T-helper 17 cell (primary cell): Measurements from ENCODE around the gene MRPL45. TPM values are rescaled to one million over a fixed set of nuclear protein-coding genes. Genes with fewer than 3 reads are reported as not detected.

Source experiments
- ATAC-seq: fragments of 150-1000 bp; cut with Tn5 transposase; 2 replicates; pipeline ENCODE4 v1.10.0; 2021; ENCODE audit warnings: mild to moderate bottlenecking, moderate library complexity
- DNase-seq, 3 donors: peaks; one replicate each; pipeline versions ENCODE4 v3.0.0 to v3.0.0-alpha.2; 2020 to 2021
- H3K9me3 ChIP-seq: one replicate; pipeline ENCODE4 v1.7.0; 2013; ENCODE audit warnings: low read length, mild to moderate bottlenecking; ENCODE audit not compliant: control insufficient read depth, poor library complexity, severe bottlenecking
- H3K27ac Mint-ChIP-seq: one replicate; pipeline ENCODE4 v1.8.0; 2022; ENCODE audit warnings: mild to moderate bottlenecking, moderate library complexity, mixed read lengths
- H3K27me3 Mint-ChIP-seq: one replicate; pipeline ENCODE4 v1.8.0; 2022; ENCODE audit warnings: mixed read lengths
- H3K36me3 Mint-ChIP-seq: one replicate; pipeline ENCODE4 v1.8.0; 2022; ENCODE audit warnings: low read depth, mixed read lengths
- H3K4me1 Mint-ChIP-seq: one replicate; pipeline ENCODE4 v1.8.0; 2022; ENCODE audit warnings: mild to moderate bottlenecking, mixed read lengths
- H3K4me3 Mint-ChIP-seq: one replicate; pipeline ENCODE4 v1.8.0; 2022; ENCODE audit warnings: mild to moderate bottlenecking, moderate library complexity, mixed read lengths
- total RNA-seq, 4 donors: library from RNA in 2 of 4; stranded (reverse) in 2 of 4; gene quantifications; one replicate each; pipeline ENCODE4 v1.2.3 and lab custom pipeline; 2022 to 2026

The MRPL45 gene
- total RNA-seq, 2 donors from 2014 or later: 17.4 to 17.7 TPM

DNA sequence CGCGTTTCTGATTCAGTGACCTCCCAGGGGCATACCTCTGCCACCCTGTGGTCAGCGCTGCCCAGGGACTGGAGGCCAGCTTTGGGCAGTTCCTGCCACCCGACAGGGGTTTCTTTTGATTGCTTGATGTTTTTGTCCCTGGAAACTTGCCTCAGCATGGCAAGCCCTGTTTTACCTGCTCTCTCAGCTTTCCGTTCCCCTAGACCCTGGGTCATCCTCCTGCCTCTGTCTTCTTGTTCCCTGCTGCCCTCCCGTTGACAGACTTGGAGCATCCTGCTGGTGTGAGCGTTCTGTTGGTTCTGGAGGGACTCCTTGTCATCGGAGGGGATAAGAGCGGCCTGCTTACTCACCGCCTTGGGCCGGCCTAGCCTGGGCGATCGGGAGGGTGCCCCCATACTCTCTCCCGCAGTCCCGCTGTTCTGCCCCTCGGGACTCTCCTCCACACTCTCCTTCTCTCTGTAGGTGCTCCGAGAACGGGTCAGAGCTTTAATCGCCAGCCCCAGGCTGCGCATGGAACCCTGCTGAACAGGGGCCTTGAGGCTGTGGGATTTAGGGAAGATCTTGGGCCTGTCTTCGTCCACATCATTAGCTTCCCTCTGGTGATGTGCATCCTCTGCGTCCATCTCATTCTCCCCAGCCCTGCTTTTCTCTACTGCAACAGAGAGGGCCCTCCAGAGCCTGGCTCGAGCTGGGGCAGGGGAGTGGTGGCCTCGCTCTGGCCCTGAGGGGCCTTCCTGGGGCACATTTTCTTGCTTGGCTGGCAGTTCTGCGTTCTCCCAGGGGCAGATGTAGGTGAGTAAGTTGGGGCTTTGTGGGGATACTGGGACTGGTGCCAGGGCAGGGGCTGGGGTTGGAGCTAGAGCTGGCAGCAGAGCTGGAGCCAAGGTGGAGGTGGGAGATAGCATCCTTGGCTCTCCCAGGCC lies 33.1 kb downstream of the MRPL45 start:
- Mint-ChIP-seq H3K27me3 (peaks cover 51% of the 10 kb centered on the region), H3K36me3 (peaks cover 7% of the 10 kb centered on the region), H3K4me3 (no peak overlapping the region), H3K27ac (no peak overlapping the region), H3K4me1 (peaks cover 11% of the 10 kb centered on the region)
- H3K9me3 ChIP-seq: no peaks in the 10 kb centered on the region
- no peak for DNase-seq
- no peak for ATAC-seq

DNA sequence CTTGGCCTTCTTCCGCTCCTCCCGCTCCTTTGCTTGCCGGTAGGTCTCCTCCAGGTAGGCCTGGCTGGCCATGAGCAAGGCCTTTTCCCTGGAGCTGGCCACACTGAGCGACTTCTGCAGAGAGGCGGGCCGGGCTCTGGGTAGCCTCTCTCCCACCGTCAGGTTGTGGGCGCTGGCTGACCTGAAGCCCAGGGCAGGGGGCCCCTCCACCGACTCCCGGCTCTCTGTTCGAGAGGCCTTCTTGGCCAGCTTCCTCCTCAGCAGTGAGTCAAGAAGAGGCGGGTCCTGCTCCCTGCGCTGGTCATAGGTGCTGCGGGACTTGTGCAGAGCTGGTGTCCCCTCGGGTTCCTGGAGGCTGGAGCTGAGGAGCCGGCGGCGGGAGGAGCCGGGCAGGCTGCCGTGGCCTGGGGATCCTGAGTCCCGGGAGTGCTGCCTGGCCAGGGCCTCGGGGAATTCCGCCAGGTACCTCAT lies 34.0 kb downstream of the MRPL45 start:
- DNase-seq (no peak), ATAC-seq (no peak)
- Mint-ChIP-seq H3K27me3 (peaks cover 51% of the 10 kb centered on the region), H3K27ac (no peak overlapping the region), H3K36me3 (peaks cover 7% of the 10 kb centered on the region), H3K4me3 (no peak overlapping the region), H3K4me1 (peaks cover 9% of the 10 kb centered on the region)
- H3K9me3 ChIP-seq: no peaks in the 10 kb centered on the region

DNA sequence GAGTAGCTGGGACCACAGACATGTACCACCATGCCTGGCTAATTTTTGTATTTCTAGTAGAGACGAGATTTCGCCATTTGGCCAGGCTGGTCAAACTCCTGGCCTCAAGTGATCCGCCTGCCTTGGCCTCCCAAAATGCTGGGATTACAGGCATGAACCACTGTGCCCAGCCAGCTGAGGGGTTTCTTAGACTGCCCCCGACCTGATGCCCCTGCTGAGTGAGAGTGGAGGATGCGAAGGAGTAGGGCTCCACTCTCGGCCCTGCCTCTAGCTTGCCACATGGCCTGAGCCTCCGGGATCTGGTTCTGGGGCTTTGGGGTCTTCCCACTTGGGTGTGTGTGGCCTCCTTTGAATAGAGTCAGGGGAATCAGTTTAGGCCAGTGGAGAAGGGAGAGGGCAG lies 35.8 kb downstream of the MRPL45 start:
- no peak overlapping the region for H3K27ac Mint-ChIP-seq
- H3K27me3 Mint-ChIP-seq: peaks cover 51% of the 10 kb centered on the region
- DNase-seq: no peak
- ATAC-seq: no peak
- H3K36me3 Mint-ChIP-seq: peaks cover 7% of the 10 kb centered on the region
- H3K9me3 ChIP-seq: no peaks in the 10 kb centered on the region
- H3K4me3 Mint-ChIP-seq: no peak overlapping the region
- H3K4me1 Mint-ChIP-seq: peaks cover 5% of the 10 kb centered on the region

DNA sequence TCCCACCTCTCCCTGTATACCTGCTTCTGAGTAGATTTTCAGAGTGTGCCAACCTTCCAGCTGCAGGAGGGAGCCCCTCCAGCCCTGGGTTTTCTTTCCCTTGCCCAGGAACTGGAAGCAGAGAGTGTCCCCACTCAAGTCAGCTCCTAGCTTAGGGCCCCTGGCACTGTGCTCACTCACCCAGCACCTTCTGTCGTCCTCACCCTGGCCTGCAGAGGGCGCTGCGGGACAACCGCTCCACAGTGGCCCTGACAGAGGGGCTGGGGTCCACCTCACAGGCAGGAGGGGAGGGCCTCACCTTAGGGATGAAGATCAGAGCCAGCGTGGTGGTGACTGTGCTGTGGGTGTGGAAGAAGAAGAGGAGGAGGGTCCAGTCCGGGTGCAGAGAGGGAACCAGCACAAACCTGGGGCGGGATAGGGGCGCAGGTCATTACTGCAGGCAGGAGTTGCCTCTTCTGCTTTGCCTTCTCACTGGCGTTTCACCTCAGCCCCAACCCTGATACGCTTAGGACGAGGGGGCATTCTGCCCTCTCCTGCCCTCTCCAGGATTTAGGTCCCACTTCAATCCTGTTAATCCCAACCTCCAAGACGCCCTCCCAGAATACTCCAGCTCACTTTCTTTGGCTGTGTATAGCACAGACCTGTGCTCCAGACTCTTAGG lies 36.8 kb downstream of the MRPL45 start:
- H3K27ac Mint-ChIP-seq: no peak overlapping the region
- ATAC-seq: no peak
- DNase-seq: peak in 1 of 3 donors; percentile 20
- peaks cover 2% of the 10 kb centered on the region for H3K4me1 Mint-ChIP-seq
- H3K4me3 Mint-ChIP-seq: no peak overlapping the region
- no peaks in the 10 kb centered on the region for H3K9me3 ChIP-seq
- peaks cover 45% of the 10 kb centered on the region for H3K27me3 Mint-ChIP-seq
- H3K36me3 Mint-ChIP-seq: peaks cover 7% of the 10 kb centered on the region

DNA sequence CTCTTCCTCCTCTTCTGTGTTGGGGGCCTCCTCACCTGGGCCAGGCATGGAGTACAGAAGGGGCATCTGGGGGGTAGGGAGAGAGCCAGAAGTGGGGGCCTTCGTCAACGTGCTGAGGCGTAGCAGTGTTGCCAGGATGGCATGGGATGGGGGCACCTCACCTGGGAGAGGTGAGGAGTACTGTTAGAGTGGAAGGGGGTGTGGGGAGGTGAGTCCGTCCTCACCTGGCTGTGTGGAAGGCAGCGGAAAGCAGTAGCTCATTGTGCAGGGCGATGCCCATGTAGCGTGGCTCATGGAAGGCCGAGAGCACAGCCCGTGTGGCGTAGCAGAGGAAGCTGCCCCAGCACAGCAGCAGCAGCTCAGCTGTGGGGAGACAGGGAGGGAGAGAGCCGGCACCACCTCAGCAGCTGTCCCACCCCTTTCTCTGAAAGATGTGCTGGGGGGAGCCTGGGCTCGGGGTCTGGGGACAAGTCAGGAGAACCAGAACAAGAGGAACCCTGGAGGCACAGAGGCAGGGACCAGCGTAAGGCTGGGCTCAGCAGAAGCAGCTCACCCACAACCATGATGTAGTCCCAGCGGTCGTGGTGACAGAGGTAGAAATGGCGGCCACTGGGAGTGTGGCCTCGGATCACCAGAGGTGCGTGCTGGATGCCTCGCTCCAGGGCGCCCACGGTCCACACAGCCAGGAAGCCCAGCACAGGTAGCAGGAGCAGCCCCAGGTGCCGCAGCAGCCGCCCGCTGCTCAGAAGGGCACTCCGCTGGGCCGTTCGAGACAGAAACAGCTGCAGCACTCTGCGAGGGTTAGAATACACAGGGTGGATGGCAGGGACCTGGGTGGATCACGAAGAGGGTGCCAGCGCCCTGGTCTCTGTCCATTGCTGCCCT lies 37.8 kb downstream of the MRPL45 start:
- no peaks in the 10 kb centered on the region for H3K9me3 ChIP-seq
- no peak for ATAC-seq
- Mint-ChIP-seq H3K27ac (no peak overlapping the region), H3K4me1 (peaks cover 2% of the 10 kb centered on the region), H3K4me3 (no peak overlapping the region), H3K36me3 (peaks cover 7% of the 10 kb centered on the region), H3K27me3 (peaks cover 36% of the 10 kb centered on the region)
- DNase-seq: no peak

DNA sequence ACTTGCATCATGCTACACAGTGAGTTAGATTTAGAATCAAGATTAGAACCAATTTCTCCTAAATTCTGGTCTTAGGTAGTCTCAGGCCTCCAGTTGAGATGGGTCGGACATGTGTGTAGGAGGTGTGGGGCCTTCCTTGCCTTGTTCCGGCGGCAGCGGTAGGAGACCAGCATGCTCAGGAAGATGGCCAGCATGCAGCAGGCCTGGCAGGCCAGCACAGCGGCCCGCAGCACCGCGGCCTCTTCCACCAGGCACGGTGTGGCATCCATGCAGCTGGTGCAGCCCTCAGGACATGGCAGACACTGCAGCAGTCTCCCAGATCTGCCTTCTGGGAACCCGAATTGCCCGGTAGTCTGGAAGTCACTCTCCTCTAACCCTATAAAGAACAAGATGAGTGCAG lies 39.9 kb downstream of the MRPL45 start:
- Mint-ChIP-seq H3K27ac (no peak overlapping the region), H3K4me1 (no peaks in the 10 kb centered on the region), H3K4me3 (no peak overlapping the region), H3K36me3 (peaks cover 7% of the 10 kb centered on the region), H3K27me3 (peaks cover 29% of the 10 kb centered on the region)
- no peaks in the 10 kb centered on the region for H3K9me3 ChIP-seq
- ATAC-seq: no peak
- no peak for DNase-seq

DNA sequence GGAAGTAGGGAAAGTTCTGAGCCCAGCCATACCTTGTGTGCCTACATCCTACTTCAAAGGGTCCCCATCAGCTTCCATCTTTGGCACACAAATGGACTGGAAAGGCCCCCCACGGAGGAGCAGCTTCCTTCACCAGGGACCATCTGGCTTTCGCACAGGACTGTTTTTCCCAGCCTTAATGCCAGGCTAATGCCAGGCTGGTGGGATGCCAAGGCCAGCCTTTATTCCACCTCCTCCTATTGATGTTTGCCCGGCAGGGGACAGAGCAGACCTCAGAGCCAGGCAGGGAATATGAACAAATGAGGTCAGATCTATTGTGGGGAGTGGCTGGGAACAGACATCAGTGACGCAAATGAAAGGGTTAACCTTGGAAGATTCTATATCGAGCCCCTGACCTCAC lies 41.1 kb downstream of the MRPL45 start:
- H3K27me3 Mint-ChIP-seq: peaks cover 29% of the 10 kb centered on the region
- no peak overlapping the region for H3K4me3 Mint-ChIP-seq
- ATAC-seq: no peak

DNA sequence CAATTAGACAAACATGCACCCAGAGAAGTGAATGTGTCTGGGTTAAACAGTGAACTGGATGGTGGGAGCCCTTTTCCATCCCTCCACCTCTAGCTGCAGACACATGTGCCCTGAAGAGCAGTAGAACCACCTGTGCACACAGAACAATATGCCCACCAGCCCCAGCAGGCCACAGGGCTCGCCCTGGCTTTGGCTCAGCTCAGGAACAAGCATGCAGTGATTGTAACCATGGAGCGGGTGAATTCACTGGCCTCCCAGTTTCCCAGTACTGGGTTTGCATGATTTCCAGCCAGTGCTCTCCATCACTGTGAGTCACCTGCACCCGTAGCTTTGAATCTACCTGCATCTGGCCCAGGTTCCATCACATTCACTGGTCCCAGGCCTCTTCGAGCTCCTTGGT lies 41.6 kb downstream of the MRPL45 start:
- H3K4me3 Mint-ChIP-seq: no peak overlapping the region
- no peak for ATAC-seq
- peaks cover 5% of the 10 kb centered on the region for H3K36me3 Mint-ChIP-seq
- no peak overlapping the region for H3K27ac Mint-ChIP-seq
- H3K4me1 Mint-ChIP-seq: no peaks in the 10 kb centered on the region
- no peaks in the 10 kb centered on the region for H3K9me3 ChIP-seq
- peaks cover 29% of the 10 kb centered on the region for H3K27me3 Mint-ChIP-seq
- no peak for DNase-seq

More for the DNA sequence above, 41.1 kb downstream of the MRPL45 start:
- DNase-seq: no peak
- H3K9me3 ChIP-seq: no peaks in the 10 kb centered on the region
- H3K36me3 Mint-ChIP-seq: peaks cover 7% of the 10 kb centered on the region
- H3K27ac Mint-ChIP-seq: no peak overlapping the region
- no peaks in the 10 kb centered on the region for H3K4me1 Mint-ChIP-seq

DNA sequence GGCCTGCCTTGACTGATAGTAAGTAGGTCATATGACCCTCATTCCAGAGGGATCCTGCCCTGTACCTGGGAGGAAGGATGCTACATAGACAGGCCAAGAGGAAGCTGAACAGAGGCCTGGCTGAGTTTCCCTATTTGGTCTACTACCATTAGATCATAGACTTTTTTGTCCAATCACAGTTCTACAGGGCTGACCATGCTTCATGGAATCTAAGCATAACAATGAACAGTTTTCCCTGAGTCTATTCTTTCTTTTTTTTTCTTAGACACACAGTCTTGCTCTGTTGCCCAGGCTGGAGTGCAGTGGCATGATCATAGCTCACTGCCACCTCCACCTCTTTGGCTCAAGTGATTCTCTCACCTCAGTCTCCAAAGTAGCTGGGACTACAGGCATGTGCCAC lies 42.9 kb downstream of the MRPL45 start:
- no peak overlapping the region for H3K27ac Mint-ChIP-seq
- no peak overlapping the region for H3K4me3 Mint-ChIP-seq
- ATAC-seq (no peak), DNase-seq (no peak)
- no peaks in the 10 kb centered on the region for H3K9me3 ChIP-seq
- peaks cover 3% of the 10 kb centered on the region for H3K36me3 Mint-ChIP-seq
- no peaks in the 10 kb centered on the region for H3K4me1 Mint-ChIP-seq
- peaks cover 33% of the 10 kb centered on the region for H3K27me3 Mint-ChIP-seq

DNA sequence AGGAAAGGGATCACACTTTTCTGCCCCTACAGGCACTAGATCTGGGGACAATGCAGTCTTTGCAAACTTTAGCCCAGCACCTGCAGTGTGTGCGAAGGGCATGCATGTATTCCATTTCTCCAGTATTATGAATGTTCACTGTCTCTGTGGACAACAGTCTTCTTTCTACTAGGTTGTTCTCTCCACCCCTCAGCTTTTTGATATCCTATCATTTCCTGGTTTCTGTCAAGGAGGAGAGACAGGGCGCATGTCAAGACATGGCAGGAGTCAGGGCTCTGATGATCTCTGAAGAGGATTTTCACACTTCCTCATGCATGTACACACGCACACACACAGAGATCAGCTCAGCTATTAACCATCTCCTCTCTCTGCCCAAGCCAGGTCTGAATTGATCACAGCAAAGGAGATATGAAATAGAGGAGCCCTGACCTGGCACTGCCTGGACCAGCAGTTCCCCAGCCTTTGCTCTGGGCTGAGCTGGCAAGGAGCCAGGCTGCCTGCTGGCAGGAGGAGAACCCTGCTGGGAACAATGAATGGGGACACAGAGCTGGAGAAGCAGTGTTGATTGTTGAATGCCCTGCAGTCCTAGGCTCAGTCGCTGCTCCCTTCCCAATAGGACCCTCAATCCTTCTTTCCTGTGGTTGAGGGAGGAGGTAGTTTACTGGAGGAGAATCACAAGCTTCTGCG lies 44.2 kb downstream of the MRPL45 start:
- no peak for ATAC-seq
- H3K9me3 ChIP-seq: no peaks in the 10 kb centered on the region
- Mint-ChIP-seq H3K4me3 (no peak overlapping the region), H3K4me1 (no peaks in the 10 kb centered on the region), H3K27ac (no peak overlapping the region), H3K36me3 (peaks cover 3% of the 10 kb centered on the region), H3K27me3 (peaks cover 40% of the 10 kb centered on the region)
- no peak for DNase-seq

DNA sequence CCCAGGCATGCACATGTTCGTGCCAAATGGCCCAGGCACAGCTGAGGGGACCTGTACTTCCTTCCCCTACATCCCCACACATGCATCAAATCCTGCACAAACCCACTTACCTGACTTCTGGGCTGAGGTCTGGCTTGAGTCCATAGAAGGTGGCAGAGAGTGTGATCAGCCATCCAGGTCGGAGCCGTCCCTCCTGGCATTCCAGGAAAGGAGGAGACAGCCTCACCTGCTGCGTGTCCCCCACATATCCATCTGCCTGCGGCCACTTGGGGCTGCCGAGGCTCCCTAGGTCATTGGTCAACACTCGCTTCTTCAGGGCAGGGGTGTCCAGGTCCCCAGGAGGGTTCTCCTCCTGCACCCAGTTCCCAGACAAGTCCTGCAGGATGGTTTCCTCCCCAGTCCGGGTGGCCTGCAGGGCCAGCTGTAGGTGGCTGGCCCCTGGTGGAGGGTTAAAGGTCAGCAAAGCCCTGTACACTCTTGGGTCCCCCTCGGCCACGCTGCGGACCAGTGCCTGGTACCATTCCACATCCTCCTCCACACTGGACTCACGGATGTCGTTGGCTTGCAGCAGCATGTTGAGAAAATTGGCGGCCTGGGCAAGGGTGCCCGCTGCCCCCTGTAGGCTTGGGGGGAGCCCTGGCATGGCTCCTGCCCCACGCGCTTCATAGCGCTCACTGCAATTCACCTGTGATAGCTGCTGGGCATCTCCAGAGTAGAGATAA lies 46.1 kb downstream of the MRPL45 start:
- no peak for ATAC-seq
- Mint-ChIP-seq H3K36me3 (peaks cover 3% of the 10 kb centered on the region), H3K4me3 (no peak overlapping the region), H3K27ac (no peak overlapping the region), H3K4me1 (no peaks in the 10 kb centered on the region), H3K27me3 (peaks cover 32% of the 10 kb centered on the region)
- H3K9me3 ChIP-seq: no peaks in the 10 kb centered on the region
- no peak for DNase-seq
